ENCODE measurements around the gene HACD4.

Gene HACD4

GRCh38 chr9:21030389-21031035 lies 928 bp downstream of the HACD4 start:
- H3K27ac ChIP-seq (ENCODE audit: extremely low read depth, low read depth, low read length): no peak overlapping the region
- POLR2A ChIA-PET: no interaction called here
- no peaks in the 10 kb centered on the region for H3K9me3 ChIP-seq (ENCODE audit: control insufficient read depth, insufficient read depth, low read depth, low read length)
- TF ChIP-seq SCRT2 (tag by site-specific recombination; IDR thresholded peaks at IDR 0.05) (no peak), ZNF23 (tag by site-specific recombination; IDR thresholded peaks at IDR 0.05; ENCODE audit: borderline replicate concordance) (no peak), ZNF174 (tag by site-specific recombination; IDR thresholded peaks at IDR 0.05) (no peak), ZNF157 (tag by site-specific recombination; IDR thresholded peaks at IDR 0.05) (no peak), ZNF426 (tag by site-specific recombination; IDR thresholded peaks at IDR 0.05) (no peak), ZNF19 (tag by site-specific recombination; IDR thresholded peaks at IDR 0.05; ENCODE audit: low read depth) (no peak), ZNF449 (tag by site-specific recombination; IDR thresholded peaks at IDR 0.05) (no peak), ZNF785 (tag by site-specific recombination; IDR thresholded peaks at IDR 0.05) (no peak), ZFP41 (tag by site-specific recombination; IDR thresholded peaks at IDR 0.05; ENCODE audit: borderline replicate concordance) (no peak), YY2 (tag by site-specific recombination; IDR thresholded peaks at IDR 0.05) (no peak), ZNF670 (tag by site-specific recombination; IDR thresholded peaks at IDR 0.05; ENCODE audit: low read depth) (no peak), ZNF792 (tag by site-specific recombination; IDR thresholded peaks at IDR 0.05) (no peak), KLF1 (tag by site-specific recombination; IDR thresholded peaks at IDR 0.05) (no peak)
- CTCF ChIA-PET: no interaction called here
- H3K36me3 ChIP-seq (ENCODE audit: control insufficient read depth in 2 of 2, insufficient read depth in 1 of 2, low read length in 2 of 2): no peaks in the 10 kb centered on the region
- H3K4me1 ChIP-seq (ENCODE audit: control insufficient read depth, insufficient read depth, low read length): no peaks in the 10 kb centered on the region
- no peak overlapping the region for H3K4me3 ChIP-seq (ENCODE audit: low read depth, low read length)

GRCh38 chr9:21029661-21030060 lies 1.8 kb downstream of the HACD4 start:
- Histone ChIP-seq H3K4me3 (ENCODE audit: low read depth, low read length) (no peak overlapping the region), H3K9me3 (ENCODE audit: control insufficient read depth, insufficient read depth, low read depth, low read length) (no peaks in the 10 kb centered on the region), H3K4me1 (ENCODE audit: control insufficient read depth, insufficient read depth, low read length) (no peaks in the 10 kb centered on the region), H3K36me3 (ENCODE audit: control insufficient read depth in 2 of 2, insufficient read depth in 1 of 2, low read length in 2 of 2) (no peaks in the 10 kb centered on the region), H3K27ac (ENCODE audit: extremely low read depth, low read depth, low read length) (no peak overlapping the region)
- CTCF ChIA-PET: interaction anchor here (0.6 to 0.8 kb wide), 2 partner anchors 11 to 1504 kb away, joined by 3 to 10 read pairs; no protein-coding TSS in a partner anchor
- POLR2A ChIA-PET: no interaction called here
- TF ChIP-seq ZNF221 (tag by site-specific recombination; IDR thresholded peaks at IDR 0.05; ENCODE audit: borderline replicate concordance) (no peak), ELK4 (IDR thresholded peaks at IDR 0.05; ENCODE audit: borderline replicate concordance, low read depth, low read length) (no peak), ZNF518A (tag by site-specific recombination; conservative IDR thresholded peaks at IDR 0.05; ENCODE audit: low read depth) (no peak), ZNF664 (tag by site-specific recombination; IDR thresholded peaks at IDR 0.05) (no peak), OVOL3 (tag by site-specific recombination; IDR thresholded peaks at IDR 0.05) (no peak), TCF7L2 (IDR thresholded peaks at IDR 0.05; ENCODE audit: borderline replicate concordance, low read depth, low read length) (no peak)

Measured in HEK293 (cell line).